ENCODE data around the gene QKI.

- no peak for TF ChIP-seq POLR2A (IDR thresholded peaks at IDR 0.05; ENCODE audit: extremely low read depth, insufficient read length)
- no peak for TF ChIP-seq CTCF (IDR thresholded peaks at IDR 0.05; ENCODE audit: low read depth, low read length)
- no peak for TF ChIP-seq MYC (IDR thresholded peaks at IDR 0.05; ENCODE audit: low read depth, low read length)
Measured at GRCh38 chr6:163395831-163396185, 18.7 kb upstream of the QKI start.
